ENCODE measurements around the gene PTRHD1. TPM values are rescaled to one million over a fixed set of nuclear protein-coding genes. Genes with fewer than 3 reads are reported as not detected.

PTRHD1 gene
- total RNA-seq, 1 donor from 2014 or later: 31.1 TPM

DNA sequence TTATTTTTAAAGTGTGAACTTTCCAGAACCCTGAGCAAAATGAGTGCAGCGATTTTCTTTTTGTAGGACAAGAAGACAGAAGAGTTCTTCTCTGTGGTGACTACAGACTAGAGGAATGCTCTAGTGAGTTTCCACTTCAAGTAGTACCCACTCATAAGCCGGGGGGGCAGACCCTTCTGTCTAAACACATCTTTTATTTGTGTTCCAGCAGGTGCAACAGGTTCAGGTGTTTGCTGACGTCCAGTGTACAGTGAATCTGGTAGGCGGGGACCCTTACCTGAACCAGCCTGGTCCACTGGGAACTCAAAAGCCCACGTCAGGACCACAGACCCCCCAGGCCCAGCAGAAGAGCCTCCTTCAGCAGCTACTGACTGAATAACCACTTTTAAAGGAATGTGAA is 25.2 kb downstream of the PTRHD1 start:
- DNase-seq (ENCODE audit: extremely low spot score, unreplicated experiment): no peak
- peaks cover 5% of the 10 kb centered on the region for H3K4me1 Mint-ChIP-seq (ENCODE audit: unreplicated experiment)
- H3K36me3 Mint-ChIP-seq (ENCODE audit: unreplicated experiment): peaks cover 40% of the 10 kb centered on the region
- no peaks in the 10 kb centered on the region for H3K27me3 Mint-ChIP-seq (ENCODE audit: unreplicated experiment)
- no peaks in the 10 kb centered on the region for H3K9me3 Mint-ChIP-seq (ENCODE audit: unreplicated experiment)
- no peak for TF ChIP-seq CTCF (IDR thresholded peaks at IDR 0.05)
- H3K27ac Mint-ChIP-seq (ENCODE audit: unreplicated experiment): no peak overlapping the region
- no peak overlapping the region for H3K4me3 Mint-ChIP-seq (ENCODE audit: unreplicated experiment)

DNA sequence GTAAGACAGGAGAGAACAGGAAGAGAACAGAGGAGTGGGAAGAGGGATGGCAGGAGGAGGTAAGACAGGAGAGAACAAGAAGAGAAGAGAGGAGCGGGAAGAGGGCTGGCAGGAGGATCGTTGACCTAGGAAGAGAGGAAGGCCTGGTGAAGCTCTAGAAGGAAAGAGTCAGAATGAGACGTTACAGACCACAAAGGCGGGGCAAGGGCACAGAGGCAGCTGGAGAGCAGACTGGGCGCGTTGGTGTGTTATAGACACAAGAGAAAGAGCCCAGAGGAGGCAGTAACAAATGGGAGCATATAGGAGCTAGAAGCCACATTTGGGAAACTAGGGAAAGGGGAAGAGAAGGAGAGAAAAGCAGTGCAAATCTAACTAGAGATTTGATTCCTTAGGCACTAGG is 26.6 kb downstream of the PTRHD1 start:
- TF ChIP-seq CTCF (IDR thresholded peaks at IDR 0.05): no peak
- H3K4me3 Mint-ChIP-seq (ENCODE audit: unreplicated experiment): no peak overlapping the region
- no peak for DNase-seq (ENCODE audit: extremely low spot score, unreplicated experiment)
- H3K27me3 Mint-ChIP-seq (ENCODE audit: unreplicated experiment): no peaks in the 10 kb centered on the region
- peaks cover 40% of the 10 kb centered on the region for H3K36me3 Mint-ChIP-seq (ENCODE audit: unreplicated experiment)
- no peak overlapping the region for H3K27ac Mint-ChIP-seq (ENCODE audit: unreplicated experiment)
- no peaks in the 10 kb centered on the region for H3K9me3 Mint-ChIP-seq (ENCODE audit: unreplicated experiment)
- H3K4me1 Mint-ChIP-seq (ENCODE audit: unreplicated experiment): no peaks in the 10 kb centered on the region

DNA sequence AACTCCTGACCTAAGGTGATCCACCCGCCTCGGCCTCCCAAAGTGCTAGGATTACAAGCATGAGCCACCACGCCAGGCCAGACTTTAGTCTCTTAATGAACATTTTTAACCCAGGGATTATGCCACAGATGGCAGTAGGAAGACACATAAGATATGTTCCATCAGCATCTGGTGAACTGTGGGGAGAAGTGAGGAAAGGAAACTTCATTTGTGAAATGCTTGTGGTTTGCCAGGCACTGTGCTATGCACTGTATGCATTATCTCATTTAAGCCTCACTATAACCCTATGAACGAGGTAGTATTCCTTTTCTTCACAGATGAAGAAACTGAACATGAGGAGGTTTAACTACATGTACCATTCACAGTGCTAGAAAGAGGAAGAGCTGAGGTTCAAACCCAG is 29.3 kb downstream of the PTRHD1 start:
- H3K27me3 Mint-ChIP-seq (ENCODE audit: unreplicated experiment): no peaks in the 10 kb centered on the region
- peaks cover 36% of the 10 kb centered on the region for H3K36me3 Mint-ChIP-seq (ENCODE audit: unreplicated experiment)
- no peak overlapping the region for H3K4me3 Mint-ChIP-seq (ENCODE audit: unreplicated experiment)
- no peak overlapping the region for H3K27ac Mint-ChIP-seq (ENCODE audit: unreplicated experiment)
- no peak for TF ChIP-seq CTCF (IDR thresholded peaks at IDR 0.05)
- no peaks in the 10 kb centered on the region for H3K9me3 Mint-ChIP-seq (ENCODE audit: unreplicated experiment)
- no peak for DNase-seq (ENCODE audit: extremely low spot score, unreplicated experiment)
- H3K4me1 Mint-ChIP-seq (ENCODE audit: unreplicated experiment): peaks cover 1% of the 10 kb centered on the region

GRCh38 chr2:24762518-24762917 is 30.7 kb downstream of the PTRHD1 start:
- Mint-ChIP-seq H3K27me3 (ENCODE audit: unreplicated experiment) (no peaks in the 10 kb centered on the region), H3K4me1 (ENCODE audit: unreplicated experiment) (peaks cover 1% of the 10 kb centered on the region), H3K36me3 (ENCODE audit: unreplicated experiment) (peaks cover 42% of the 10 kb centered on the region), H3K9me3 (ENCODE audit: unreplicated experiment) (no peaks in the 10 kb centered on the region), H3K4me3 (ENCODE audit: unreplicated experiment) (no peak overlapping the region), H3K27ac (ENCODE audit: unreplicated experiment) (no peak overlapping the region)
- DNase-seq (ENCODE audit: extremely low spot score, unreplicated experiment): no peak
- TF ChIP-seq CTCF (IDR thresholded peaks at IDR 0.05): no peak

GRCh38 chr2:24761866-24762265 is 31.3 kb downstream of the PTRHD1 start:
- H3K27ac Mint-ChIP-seq (ENCODE audit: unreplicated experiment): no peak overlapping the region
- H3K4me3 Mint-ChIP-seq (ENCODE audit: unreplicated experiment): no peak overlapping the region
- H3K27me3 Mint-ChIP-seq (ENCODE audit: unreplicated experiment): no peaks in the 10 kb centered on the region
- no peaks in the 10 kb centered on the region for H3K9me3 Mint-ChIP-seq (ENCODE audit: unreplicated experiment)
- peaks cover 1% of the 10 kb centered on the region for H3K4me1 Mint-ChIP-seq (ENCODE audit: unreplicated experiment)
- DNase-seq (ENCODE audit: extremely low spot score, unreplicated experiment): no peak
- H3K36me3 Mint-ChIP-seq (ENCODE audit: unreplicated experiment): peaks cover 42% of the 10 kb centered on the region
- TF ChIP-seq CTCF (IDR thresholded peaks at IDR 0.05): no peak
